Stimulated activated CD4-positive, alpha-beta T cell treated with anti-CD3 and anti-CD28 coated beads, Interleukin-4, amount 100 ng/mL, for 24 hours (primary cell): ENCODE measurements around the gene TAF1.
"Not testable (repeated sequence)": the region's sequence is repeated elsewhere in the genome, so short reads cannot be mapped to it uniquely, and the experiment has no call there.

Experiments
- DNase-seq: peaks from one replicate; pipeline ENCODE4 v3.0.0-alpha.2; 2020

The TAF1 gene

DNA sequence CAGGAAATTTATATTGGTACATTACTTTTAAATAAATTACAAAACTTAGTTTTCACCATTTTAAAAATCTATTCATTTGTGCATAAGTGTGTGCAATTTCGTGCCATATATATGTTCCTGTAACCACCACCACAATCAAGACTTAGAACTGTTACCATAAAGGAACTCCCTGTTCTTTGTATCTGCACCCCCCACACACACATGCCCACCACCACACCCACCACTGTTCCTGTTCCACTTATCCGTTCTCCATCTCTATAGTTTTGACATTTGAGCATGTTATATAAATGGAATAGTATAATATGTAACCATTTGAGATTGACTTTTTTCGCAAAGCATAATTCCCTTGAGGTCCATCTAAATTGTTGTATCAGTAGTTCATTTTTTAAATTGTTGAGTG is 73.7 kb downstream of the TAF1 start:
- DNase-seq: no peak

DNA sequence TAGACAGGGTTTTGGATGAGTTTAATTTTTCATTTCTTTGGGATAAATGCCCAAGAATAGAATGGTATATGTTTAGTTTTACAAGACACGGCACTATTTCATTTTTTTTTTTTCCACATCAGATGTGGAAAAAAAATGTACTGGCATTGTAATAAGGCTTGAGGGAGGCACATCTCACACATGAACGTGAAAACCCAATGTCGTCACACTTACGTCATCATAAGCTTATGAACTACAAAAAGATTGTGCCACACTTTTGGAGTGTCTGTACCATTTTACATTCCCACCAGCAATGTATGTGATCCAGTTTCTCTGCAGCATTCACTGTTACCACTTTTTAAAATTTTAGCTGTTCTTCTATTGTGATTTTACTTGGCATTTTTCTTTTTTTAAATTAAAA is 74.2 kb downstream of the TAF1 start:
- no peak for DNase-seq

DNA sequence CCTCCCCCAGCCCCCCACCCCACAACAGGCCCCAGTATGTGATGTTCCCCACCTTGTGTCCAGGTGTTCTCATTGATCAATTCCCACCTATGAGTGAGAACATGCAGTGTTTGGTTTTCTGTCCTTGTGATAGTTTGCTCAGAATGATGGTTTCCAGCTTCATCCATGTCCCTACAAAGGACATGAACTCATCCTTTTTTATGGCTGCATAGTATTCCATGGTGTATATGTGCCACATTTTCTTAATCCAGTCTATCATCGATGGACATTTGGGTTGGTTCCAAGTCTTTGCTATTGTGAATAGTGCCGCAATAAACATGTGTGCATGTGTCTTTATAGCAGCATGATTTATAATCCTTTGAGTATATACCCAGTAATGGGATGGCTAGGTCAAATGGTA is 75.7 kb downstream of the TAF1 start:
- not testable (repeated sequence) for DNase-seq

DNA sequence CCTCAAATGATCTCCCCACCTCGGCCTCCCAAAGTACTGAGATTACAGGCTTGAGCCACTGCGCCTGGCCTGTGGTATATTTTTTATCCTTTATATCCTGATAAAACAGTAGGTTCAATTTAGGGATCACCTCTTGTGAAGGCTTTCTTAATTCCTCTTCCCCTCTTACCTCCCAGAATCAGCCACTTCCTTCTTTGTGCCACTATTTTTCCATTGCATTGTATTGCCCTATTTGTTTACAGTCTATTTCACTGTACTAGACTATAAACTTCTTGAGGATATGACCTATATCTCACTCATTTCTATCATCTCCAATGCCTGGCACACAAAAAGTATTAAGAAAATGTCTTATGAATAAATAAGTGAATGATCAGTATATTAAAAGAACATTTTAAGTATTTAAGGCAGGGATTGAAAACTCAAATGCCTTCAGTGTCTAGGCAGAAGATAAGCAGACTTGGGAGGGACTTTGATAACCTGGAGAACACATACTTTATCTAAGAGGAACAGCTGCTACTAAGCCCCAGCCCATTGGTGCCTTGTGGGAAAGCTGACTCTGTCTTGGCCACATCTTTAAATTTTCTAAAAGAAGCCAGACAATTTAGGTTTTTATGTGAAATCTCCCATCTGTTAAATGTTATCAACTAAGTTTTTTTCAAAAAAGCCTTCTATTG is 84.4 kb downstream of the TAF1 start:
- DNase-seq: no peak

DNA sequence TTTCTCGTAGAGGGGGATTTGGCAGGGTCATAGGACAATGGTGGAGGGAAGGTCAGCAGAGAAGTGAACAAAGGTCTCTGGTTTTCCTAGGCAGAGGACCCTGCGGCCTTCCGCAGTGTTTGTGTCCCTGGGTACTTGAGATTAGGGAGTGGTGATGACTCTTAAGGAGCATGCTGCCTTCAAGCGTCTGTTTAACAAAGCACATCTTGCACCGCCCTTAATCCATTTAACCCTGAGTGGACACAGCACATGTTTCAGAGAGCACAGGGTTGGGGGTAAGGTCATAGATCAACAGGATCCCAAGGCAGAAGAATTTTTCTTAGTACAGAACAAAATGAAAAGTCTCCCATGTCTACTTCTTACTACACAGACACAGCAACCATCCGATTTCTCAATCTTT is 85.4 kb downstream of the TAF1 start:
- DNase-seq: not testable (repeated sequence)

- DNase-seq: no peak
Observed at GRCh38 chrX:71453056-71453455, 86.9 kb downstream of the TAF1 start.

- DNase-seq: no peak
Observed at GRCh38 chrX:71454222-71454621, 88.1 kb downstream of the TAF1 start.

GRCh38 chrX:71458866-71459265 is 92.7 kb downstream of the TAF1 start:
- no peak for DNase-seq

- no peak for DNase-seq
Observed at GRCh38 chrX:71464968-71465367, 98.8 kb downstream of the TAF1 start.

DNA sequence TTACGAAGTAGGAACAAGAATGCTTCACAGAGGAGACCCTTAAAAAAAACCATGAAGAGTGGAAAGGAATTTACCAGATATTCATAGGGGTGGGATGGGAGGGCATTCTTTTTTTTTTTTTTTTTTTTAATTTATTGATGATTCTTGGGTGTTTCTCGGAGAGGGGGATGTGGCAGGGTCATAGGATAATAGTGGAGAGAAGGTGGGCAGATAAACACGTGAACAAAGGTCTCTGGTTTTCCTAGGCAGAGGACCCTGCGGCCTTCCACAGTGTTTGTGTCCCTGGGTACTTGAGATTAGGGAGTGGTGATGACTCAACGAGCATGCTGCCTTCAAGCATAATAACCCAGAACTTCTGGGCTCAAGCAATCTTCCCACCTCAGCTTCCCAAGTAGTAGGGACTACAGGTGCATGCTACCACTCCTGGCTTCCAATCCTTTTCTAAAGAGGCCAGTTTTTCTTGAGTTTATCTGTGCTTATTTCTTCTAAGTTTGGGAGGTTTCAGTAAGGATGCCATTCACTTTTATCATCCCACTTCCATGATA is 100.9 kb downstream of the TAF1 start:
- DNase-seq: no peak

DNA sequence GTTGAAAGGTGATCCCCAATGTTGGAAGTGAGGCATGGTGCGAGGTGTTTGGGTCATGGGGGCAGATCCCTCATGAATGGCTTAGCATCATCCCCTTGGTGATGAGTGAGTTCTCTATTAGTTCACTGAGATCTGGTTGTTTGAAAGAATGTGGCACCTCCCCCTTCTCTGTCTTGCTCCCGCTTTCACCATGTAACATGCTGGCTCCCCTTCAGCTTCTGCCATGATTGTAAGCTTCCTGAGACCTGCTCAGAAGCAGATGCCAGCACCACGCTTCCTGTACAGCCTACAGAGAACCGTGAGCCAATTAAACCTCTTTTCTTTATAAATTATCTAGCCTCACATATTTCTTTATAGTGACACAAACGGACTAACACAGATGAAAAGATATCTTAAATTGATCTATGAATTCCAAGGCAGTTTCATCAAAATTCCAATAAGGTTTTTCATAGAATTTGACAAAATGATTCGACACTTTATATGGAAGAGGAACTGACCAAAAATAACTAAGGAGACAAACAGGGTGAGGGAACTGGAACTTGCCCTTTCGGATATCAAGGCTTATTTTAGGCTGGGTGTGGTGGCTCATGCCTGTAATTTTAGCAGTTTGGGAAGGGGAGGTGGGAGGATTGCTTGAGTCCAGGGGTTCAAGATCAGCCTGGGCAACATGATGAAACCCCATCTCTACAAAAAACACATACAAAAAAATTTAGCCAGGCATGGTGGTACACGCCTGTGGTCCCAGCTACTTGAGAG is 109.8 kb downstream of the TAF1 start:
- no peak for DNase-seq

DNA sequence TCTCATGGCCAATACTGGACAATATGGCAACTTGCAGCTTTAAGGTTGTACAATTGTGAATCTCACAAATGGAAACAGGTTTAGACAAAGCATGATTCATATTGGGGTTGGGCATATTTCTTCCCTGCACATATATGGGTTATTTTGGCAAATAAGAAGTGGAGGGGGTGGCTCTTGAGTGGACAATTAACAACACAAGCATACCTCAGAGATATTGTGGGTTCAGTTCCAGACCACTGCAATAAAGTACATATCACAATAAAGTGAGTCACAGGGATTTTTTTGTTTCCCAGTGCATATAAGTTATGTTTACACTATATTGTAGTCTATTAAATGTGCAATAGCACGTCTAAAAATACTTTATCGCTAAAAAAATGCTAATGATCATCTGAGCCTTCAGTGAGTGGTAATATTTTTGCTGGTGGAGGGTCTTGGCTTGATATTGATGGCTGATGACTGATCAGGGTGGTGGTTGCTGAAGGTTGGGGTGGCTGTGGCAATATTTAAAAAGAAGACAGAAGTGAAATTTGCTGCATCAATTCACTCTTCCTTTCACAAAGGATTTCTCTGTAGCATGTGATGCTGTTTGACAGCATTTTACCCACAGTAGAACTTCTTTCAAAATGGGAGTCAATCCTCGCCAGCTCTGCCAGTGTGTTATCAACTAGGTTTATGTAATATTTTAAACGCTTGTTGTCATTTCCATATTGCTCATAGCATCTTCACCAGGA is 116.2 kb downstream of the TAF1 start:
- DNase-seq: no peak

GRCh38 chrX:71487814-71488213 is 121.7 kb downstream of the TAF1 start:
- no peak for DNase-seq

DNA sequence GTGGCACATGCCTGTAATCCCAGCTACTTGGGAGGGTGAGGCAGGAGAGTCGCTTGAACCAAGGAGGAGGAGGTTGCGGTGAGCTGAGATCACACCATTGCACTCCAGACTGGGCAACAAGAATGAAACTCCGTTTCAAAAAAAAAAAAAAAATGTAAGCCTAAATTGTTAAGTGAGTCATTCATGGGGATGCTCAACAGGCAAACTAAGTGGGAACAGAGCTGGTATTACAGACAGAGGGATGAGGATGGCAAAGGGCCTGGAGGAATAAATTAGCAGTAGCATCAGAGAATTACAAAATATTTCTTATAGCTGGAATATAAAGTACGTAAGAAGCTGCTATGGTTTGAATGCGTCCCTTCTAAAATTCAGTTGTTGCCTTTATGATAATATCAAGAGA is 123.4 kb downstream of the TAF1 start:
- no peak for DNase-seq

- peak; percentile 30 for DNase-seq
Observed at GRCh38 chrX:71492231-71493065, 126.3 kb downstream of the TAF1 start.

GRCh38 chrX:71493111-71493613 is 127.0 kb downstream of the TAF1 start:
- DNase-seq: no peak

GRCh38 chrX:71495979-71496378 is 129.8 kb downstream of the TAF1 start:
- DNase-seq: not testable (repeated sequence)

GRCh38 chrX:71496476-71496875 is 130.3 kb downstream of the TAF1 start:
- no peak for DNase-seq

- DNase-seq: not testable (repeated sequence)
Observed at GRCh38 chrX:71502080-71502479, 135.9 kb downstream of the TAF1 start.

DNA sequence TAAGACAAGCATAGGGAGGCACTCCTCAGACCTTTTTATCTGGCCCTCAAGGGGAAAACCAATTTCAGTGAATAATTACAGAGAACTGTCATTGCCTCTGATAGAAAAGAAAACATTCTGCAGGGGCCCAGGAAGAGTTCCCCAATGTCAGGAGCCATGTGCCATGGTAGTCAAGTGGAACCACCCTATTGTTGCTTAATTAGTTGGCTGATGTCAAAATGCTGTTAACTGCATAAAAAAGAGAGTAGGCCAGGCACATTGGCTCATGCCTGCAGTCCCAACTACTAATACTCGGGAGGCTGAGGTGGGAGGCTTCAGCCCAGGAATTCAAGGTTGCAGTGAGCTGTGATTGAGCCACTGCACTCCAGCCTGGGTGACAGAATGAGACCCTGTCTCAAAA is 138.2 kb downstream of the TAF1 start:
- no peak for DNase-seq

- DNase-seq: no peak
Observed at GRCh38 chrX:71509289-71509688, 143.1 kb downstream of the TAF1 start.

- DNase-seq: no peak
Observed at GRCh38 chrX:71510161-71510560, 144.0 kb downstream of the TAF1 start.

- not testable (repeated sequence) for DNase-seq
Observed at GRCh38 chrX:71513731-71514130, 147.6 kb downstream of the TAF1 start.
